Astrocyte (in vitro differentiated cells and primary cell): ENCODE data around the gene KLHL24.

Source experiments
- EZH2 ChIP-seq: IDR thresholded peaks from 2 replicates; pipeline ENCODE4 v1.6.1; 2012; ENCODE audit warnings: mild to moderate bottlenecking, low read length, inconsistent platforms; ENCODE audit not compliant: insufficient read depth
- TF ChIP-seq, protein P1 (sequence below): IDR thresholded peaks from 2 replicates; pipeline ENCODE4 v1.5.1; 2011; ENCODE audit warnings: low read depth, mild to moderate bottlenecking, inconsistent platforms, low read length, moderate library complexity; ENCODE audit not compliant: insufficient read depth

DNA sequence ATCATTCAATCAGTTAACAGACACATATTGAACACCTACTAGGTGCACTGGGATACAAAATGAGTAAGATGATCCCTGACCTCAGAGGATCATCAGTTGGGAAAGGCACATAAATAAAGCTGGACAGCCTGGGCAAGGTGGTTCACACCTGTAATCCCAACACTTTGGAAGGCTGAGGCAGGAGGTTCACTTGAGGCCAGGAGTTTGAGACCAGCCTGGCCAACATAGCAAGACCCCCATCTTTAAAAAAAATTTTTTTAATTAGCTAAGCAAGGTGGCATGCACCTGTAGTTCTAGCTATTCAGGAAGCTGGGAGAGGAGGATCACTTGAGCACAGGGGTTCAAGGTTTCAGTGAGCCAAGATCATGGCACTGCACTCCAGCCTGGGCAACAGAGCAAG, 3.7 kb upstream of the KLHL24 start:
- TF ChIP-seq, protein P1, sequence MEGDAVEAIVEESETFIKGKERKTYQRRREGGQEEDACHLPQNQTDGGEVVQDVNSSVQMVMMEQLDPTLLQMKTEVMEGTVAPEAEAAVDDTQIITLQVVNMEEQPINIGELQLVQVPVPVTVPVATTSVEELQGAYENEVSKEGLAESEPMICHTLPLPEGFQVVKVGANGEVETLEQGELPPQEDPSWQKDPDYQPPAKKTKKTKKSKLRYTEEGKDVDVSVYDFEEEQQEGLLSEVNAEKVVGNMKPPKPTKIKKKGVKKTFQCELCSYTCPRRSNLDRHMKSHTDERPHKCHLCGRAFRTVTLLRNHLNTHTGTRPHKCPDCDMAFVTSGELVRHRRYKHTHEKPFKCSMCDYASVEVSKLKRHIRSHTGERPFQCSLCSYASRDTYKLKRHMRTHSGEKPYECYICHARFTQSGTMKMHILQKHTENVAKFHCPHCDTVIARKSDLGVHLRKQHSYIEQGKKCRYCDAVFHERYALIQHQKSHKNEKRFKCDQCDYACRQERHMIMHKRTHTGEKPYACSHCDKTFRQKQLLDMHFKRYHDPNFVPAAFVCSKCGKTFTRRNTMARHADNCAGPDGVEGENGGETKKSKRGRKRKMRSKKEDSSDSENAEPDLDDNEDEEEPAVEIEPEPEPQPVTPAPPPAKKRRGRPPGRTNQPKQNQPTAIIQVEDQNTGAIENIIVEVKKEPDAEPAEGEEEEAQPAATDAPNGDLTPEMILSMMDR = no peak
- no peak for TF ChIP-seq EZH2
